ENCODE measurements around the gene STX12.
"Not testable (repeated sequence)": the region's sequence is repeated elsewhere in the genome, so short reads cannot be mapped to it uniquely, and the experiment has no call there.

Gene STX12

GRCh38 chr1:27829339-27829960 lies 56.4 kb downstream of the STX12 start:
- DNase-seq (ENCODE audit: low read depth in 1 of 2, low spot score in 1 of 2) = not testable (repeated sequence)

GRCh38 chr1:27830621-27831440 lies 57.8 kb downstream of the STX12 start, which contains the start of gene PPP1R8:
PPP1R8 (plus strand) TSS chr1:27830782; CDS start chr1:27830836, 54 bp downstream.
- peak; percentile 74 to 87 for DNase-seq (ENCODE audit: low read depth in 1 of 2, low spot score in 1 of 2)

- DNase-seq (ENCODE audit: low read depth in 1 of 2, low spot score in 1 of 2) = no peak
These were observed 58.8 kb downstream of the STX12 start for GRCh38 chr1:27831568-27832410.

GRCh38 chr1:27832762-27833161 lies 59.7 kb downstream of the STX12 start:
- no peak for DNase-seq (ENCODE audit: low read depth in 1 of 2, low spot score in 1 of 2)

- DNase-seq (ENCODE audit: low read depth in 1 of 2, low spot score in 1 of 2) = no peak
These were observed 60.5 kb downstream of the STX12 start for GRCh38 chr1:27833470-27833869.

GRCh38 chr1:27835046-27835445 lies 62.0 kb downstream of the STX12 start:
- DNase-seq (ENCODE audit: low read depth in 1 of 2, low spot score in 1 of 2) = no peak

GRCh38 chr1:27835501-27835900 lies 62.5 kb downstream of the STX12 start:
- DNase-seq (ENCODE audit: low read depth in 1 of 2, low spot score in 1 of 2) = no peak

GRCh38 chr1:27849951-27850350 lies 76.9 kb downstream of the STX12 start:
- no peak for DNase-seq (ENCODE audit: low read depth in 1 of 2, low spot score in 1 of 2)

GRCh38 chr1:27855085-27855484 lies 82.1 kb downstream of the STX12 start:
- no peak for DNase-seq (ENCODE audit: low read depth in 1 of 2, low spot score in 1 of 2)

- no peak for DNase-seq (ENCODE audit: low read depth in 1 of 2, low spot score in 1 of 2)
These were observed 83.7 kb downstream of the STX12 start for GRCh38 chr1:27856561-27857343.

GRCh38 chr1:27857552-27857951 lies 84.5 kb downstream of the STX12 start:
- not testable (repeated sequence) for DNase-seq (ENCODE audit: low read depth in 1 of 2, low spot score in 1 of 2)

- peak; percentile 76 to 79 for DNase-seq (ENCODE audit: low read depth in 1 of 2, low spot score in 1 of 2)
These were observed 85.3 kb downstream of the STX12 start for GRCh38 chr1:27858072-27858948.

GRCh38 chr1:27858949-27859576 lies 86.0 kb downstream of the STX12 start:
- no peak for DNase-seq (ENCODE audit: low read depth in 1 of 2, low spot score in 1 of 2)

- no peak for DNase-seq (ENCODE audit: low read depth in 1 of 2, low spot score in 1 of 2)
These were observed 88.4 kb downstream of the STX12 start for GRCh38 chr1:27861436-27861835.

GRCh38 chr1:27862004-27862403 lies 89.0 kb downstream of the STX12 start:
- no peak for DNase-seq (ENCODE audit: low read depth in 1 of 2, low spot score in 1 of 2)

GRCh38 chr1:27862671-27863537 lies 89.9 kb downstream of the STX12 start:
- no peak for DNase-seq (ENCODE audit: low read depth in 1 of 2, low spot score in 1 of 2)

GRCh38 chr1:27863538-27863915 lies 90.5 kb downstream of the STX12 start:
- DNase-seq (ENCODE audit: low read depth in 1 of 2, low spot score in 1 of 2) = no peak

- no peak for DNase-seq (ENCODE audit: low read depth in 1 of 2, low spot score in 1 of 2)
These were observed 91.4 kb downstream of the STX12 start for GRCh38 chr1:27864264-27864895.

Data from activated CD4-positive, alpha-beta T cell treated with anti-CD3 and anti-CD28 coated beads, Interleukin-2, amount 50 U/mL, for 24 hours (primary cell).